Epithelial cell of prostate (primary cell): Measurements from ENCODE around the gene SMYD3.

Source experiments
- DNase-seq: peaks from one replicate; pipeline ENCODE4 v3.0.0-alpha.2; 2011; ENCODE audit warnings: low read depth, low spot score
- H3K27ac ChIP-seq: fragments of 450-650 bp; 2 replicates; pipeline ENCODE4 v1.5.1; 2017; ENCODE audit warnings: mild to moderate bottlenecking

The SMYD3 gene

GRCh38 chr1:246198115-246198816 lies 308.8 kb downstream of the SMYD3 start:
- no peak for DNase-seq
- H3K27ac ChIP-seq: no peak overlapping the region

GRCh38 chr1:246197076-246197475 lies 310.0 kb downstream of the SMYD3 start:
- no peak overlapping the region for H3K27ac ChIP-seq
- no peak for DNase-seq

GRCh38 chr1:246195296-246195695 lies 311.8 kb downstream of the SMYD3 start:
- no peak overlapping the region for H3K27ac ChIP-seq
- DNase-seq: no peak

- DNase-seq: no peak
- no peak overlapping the region for H3K27ac ChIP-seq
Measured at GRCh38 chr1:246193537-246193936, 313.5 kb downstream of the SMYD3 start.

GRCh38 chr1:246189126-246189525 lies 318.0 kb downstream of the SMYD3 start:
- no peak overlapping the region for H3K27ac ChIP-seq
- no peak for DNase-seq

GRCh38 chr1:246187834-246188372 lies 319.2 kb downstream of the SMYD3 start:
- H3K27ac ChIP-seq: no peak overlapping the region
- DNase-seq: no peak

- no peak for DNase-seq
- H3K27ac ChIP-seq: no peak overlapping the region
Measured at GRCh38 chr1:246184503-246184902, 322.6 kb downstream of the SMYD3 start.

GRCh38 chr1:246182149-246182851 lies 324.8 kb downstream of the SMYD3 start:
- no peak overlapping the region for H3K27ac ChIP-seq
- no peak for DNase-seq

GRCh38 chr1:246181241-246181640 lies 325.8 kb downstream of the SMYD3 start:
- H3K27ac ChIP-seq: no peak overlapping the region
- no peak for DNase-seq

GRCh38 chr1:246179401-246179800 lies 327.7 kb downstream of the SMYD3 start:
- no peak overlapping the region for H3K27ac ChIP-seq

GRCh38 chr1:246178717-246179311 lies 328.3 kb downstream of the SMYD3 start:
- DNase-seq: no peak
- no peak overlapping the region for H3K27ac ChIP-seq

More at GRCh38 chr1:246179401-246179800, 327.7 kb downstream of the SMYD3 start:
- no peak for DNase-seq

GRCh38 chr1:246176126-246177024 lies 330.7 kb downstream of the SMYD3 start:
- H3K27ac ChIP-seq: no peak overlapping the region
- no peak for DNase-seq

GRCh38 chr1:246170574-246171261 lies 336.4 kb downstream of the SMYD3 start:
- no peak for DNase-seq
- H3K27ac ChIP-seq: no peak overlapping the region

GRCh38 chr1:246169486-246169885 lies 337.6 kb downstream of the SMYD3 start:
- DNase-seq: no peak
- no peak overlapping the region for H3K27ac ChIP-seq

GRCh38 chr1:246169019-246169418 lies 338.1 kb downstream of the SMYD3 start:
- no peak for DNase-seq
- no peak overlapping the region for H3K27ac ChIP-seq

GRCh38 chr1:246166841-246167240 lies 340.2 kb downstream of the SMYD3 start:
- H3K27ac ChIP-seq: peak overlapping the region; percentile 87
- DNase-seq: no peak

GRCh38 chr1:246165826-246166709 lies 341.0 kb downstream of the SMYD3 start:
- H3K27ac ChIP-seq: peak overlapping the region; percentile 87
- peak; percentile 97 for DNase-seq

- DNase-seq: no peak
Measured at GRCh38 chr1:246164764-246165163, 342.3 kb downstream of the SMYD3 start.

GRCh38 chr1:246162560-246162959 lies 344.5 kb downstream of the SMYD3 start:
- no peak for DNase-seq
- peak overlapping the region; percentile 47 for H3K27ac ChIP-seq

More at GRCh38 chr1:246164764-246165163, 342.3 kb downstream of the SMYD3 start:
- H3K27ac ChIP-seq: no peak overlapping the region
